Kidney (tissue), 14 donors: ENCODE measurements around the gene BPIFA1. TPM values are rescaled to one million over a fixed set of nuclear protein-coding genes. Genes with fewer than 3 reads are reported as not detected.

ENCODE experiments used
- DNase-seq, 5 donors: peaks; one replicate each; pipeline ENCODE4 v3.0.0-alpha.2; 2013 to 2020
- FAIRE-seq: peaks from 2 replicates; lab custom pipeline; 2012; peaks lifted over from hg19 to GRCh38; lab: Jason Lieb, UNC
- H3K27ac ChIP-seq, 2 donors: one replicate each; pipeline ENCODE4 v1.7.0; 2013; ENCODE audit warnings: low read depth in 2 of 2, low read length in 2 of 2, inconsistent platforms in 1 of 2
- H3K27me3 ChIP-seq: one replicate; pipeline ENCODE4 v1.7.1; 2013; ENCODE audit warnings: low read length, inconsistent platforms; ENCODE audit not compliant: control insufficient read depth, insufficient read depth
- H3K36me3 ChIP-seq, 3 donors: one replicate each; pipeline versions ENCODE4 v1.7.0 to v1.7.1; 2013; ENCODE audit warnings: low read length in 3 of 3, control low read depth in 1 of 3, inconsistent platforms in 1 of 3; ENCODE audit not compliant: insufficient read depth in 3 of 3, control insufficient read depth in 2 of 3
- H3K4me1 ChIP-seq, 3 donors: one replicate each; pipeline versions ENCODE4 v1.7.0 to v1.7.1; 2013; ENCODE audit warnings: low read length in 3 of 3, inconsistent platforms in 1 of 3, low read depth in 1 of 3; ENCODE audit not compliant: control insufficient read depth in 2 of 3, insufficient read depth in 2 of 3
- H3K4me3 ChIP-seq, 3 donors: one replicate each; pipeline versions ENCODE4 v1.7.0 to v1.8.1; 2013; ENCODE audit warnings: low read length in 3 of 3, control low read depth in 1 of 3, inconsistent platforms in 1 of 3
- H3K9ac ChIP-seq, 3 donors: one replicate each; pipeline versions ENCODE4 v1.7.0 to v1.7.1; 2013; ENCODE audit warnings: low read length in 3 of 3, control low read depth in 1 of 3, inconsistent platforms in 1 of 3
- H3K9me3 ChIP-seq, 3 donors: one replicate each; pipeline versions ENCODE4 v1.7.0 to v1.7.1; 2013; ENCODE audit warnings: low read length in 3 of 3, control low read depth in 1 of 3, inconsistent platforms in 1 of 3; ENCODE audit not compliant: control insufficient read depth in 2 of 3, insufficient read depth in 1 of 3
- CTCF ChIP-seq: IDR thresholded peaks from 3 replicates; pipeline ENCODE4 v1.5.1; 2012; ENCODE audit warnings: mild to moderate bottlenecking, moderate library complexity, borderline replicate concordance; ENCODE audit not compliant: insufficient read depth; ENCODE audit errors: extremely low read depth
- intact Hi-C: fragments of 100-400 bp; cut with DNase I; formaldehyde crosslinking; loops from one replicate; pipeline ENCODE4 v1.11.1; 2022
- polyA plus RNA-seq: library from polyadenylated mRNA; stranded (reverse); fragments of 350-450 nt; fragmentation: Illumina TruSeq; extraction: RNeasy Lipid Tissue Mini Kit (QIAGEN cat#74804); gene quantifications from one replicate; pipeline ENCODE4 v1.2.3, GENCODE V29; 2014; ENCODE audit warnings: low read depth, low replicate concordance; ENCODE audit not compliant: insufficient read depth
- total RNA-seq: library from RNA; stranded (reverse); fragmentation: NEBNext Ultra II Directional; extraction: Animal tissue kit (Norgen Biotek cat#: 25700); gene quantifications from one replicate; pipeline ENCODE4 v1.2.1, GENCODE V29; 2021
- donor health status: control.
- donor health status: control.
- donor health status: control.
- donor health status: control.
- donor health status: control.
- donor health status: DM: yes; HTN: yes; CAD: no.
- donor health status: Normal renal cell carcinoma (clear cell type).

Gene BPIFA1
- total and polyA plus RNA-seq, 2 donors from 2014 or later = not detected

GRCh38 chr20:33267701-33268100 lies 31.9 kb downstream of the BPIFA1 start:
- H3K27me3 ChIP-seq = no peaks in the 10 kb centered on the region
- no peaks in the 10 kb centered on the region for H3K9me3 ChIP-seq
- DNase-seq (no peak), FAIRE-seq (no peak)
- no peak overlapping the region for H3K9ac ChIP-seq
- H3K36me3 ChIP-seq = no peaks in the 10 kb centered on the region
- no peak overlapping the region for H3K4me3 ChIP-seq
- no peak for TF ChIP-seq CTCF
- no peaks in the 10 kb centered on the region for H3K4me1 ChIP-seq
- no peak overlapping the region for H3K27ac ChIP-seq
- intact Hi-C loops = no loop called here

DNA sequence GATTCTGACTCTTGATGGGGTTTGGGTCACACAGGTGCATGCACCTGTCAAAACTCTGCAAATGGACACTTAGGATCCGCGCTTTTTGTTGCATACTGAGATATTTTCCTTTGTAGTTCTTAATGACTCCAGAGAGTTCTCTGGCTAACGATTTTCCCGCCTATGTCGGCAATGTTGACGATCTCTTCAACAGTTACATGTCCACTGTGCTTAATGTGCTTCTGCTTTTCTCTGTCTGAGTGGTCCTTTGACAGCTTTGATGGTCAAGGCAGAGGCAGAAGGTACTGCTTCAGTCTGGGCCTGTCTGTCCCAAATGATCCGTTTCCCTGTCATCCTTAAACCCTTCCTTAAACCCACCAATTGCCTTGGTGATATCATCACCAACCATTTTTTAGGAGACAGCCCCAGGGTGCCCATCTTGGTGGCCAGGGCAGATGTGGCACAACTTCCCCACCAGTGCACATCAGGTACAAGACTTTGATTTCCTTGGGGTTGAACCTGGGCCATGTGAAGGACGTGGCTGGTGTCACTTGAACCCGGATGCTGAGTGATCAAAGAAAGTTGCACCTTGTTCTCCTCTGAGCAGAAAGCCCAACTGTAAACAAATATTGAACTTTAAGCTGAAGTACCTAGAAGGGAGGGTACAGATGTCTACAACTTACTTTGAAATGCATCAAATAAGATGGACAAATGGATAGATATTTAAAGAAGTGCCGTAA lies 36.5 kb downstream of the BPIFA1 start:
- no peak for TF ChIP-seq CTCF
- H3K36me3 ChIP-seq = no peaks in the 10 kb centered on the region
- H3K4me1 ChIP-seq = no peaks in the 10 kb centered on the region
- FAIRE-seq (no peak), DNase-seq (no peak)
- no peaks in the 10 kb centered on the region for H3K9me3 ChIP-seq
- H3K27me3 ChIP-seq = no peaks in the 10 kb centered on the region
- H3K4me3 ChIP-seq = no peak overlapping the region
- no peak overlapping the region for H3K27ac ChIP-seq
- no peak overlapping the region for H3K9ac ChIP-seq
- intact Hi-C loops = no loop called here

DNA sequence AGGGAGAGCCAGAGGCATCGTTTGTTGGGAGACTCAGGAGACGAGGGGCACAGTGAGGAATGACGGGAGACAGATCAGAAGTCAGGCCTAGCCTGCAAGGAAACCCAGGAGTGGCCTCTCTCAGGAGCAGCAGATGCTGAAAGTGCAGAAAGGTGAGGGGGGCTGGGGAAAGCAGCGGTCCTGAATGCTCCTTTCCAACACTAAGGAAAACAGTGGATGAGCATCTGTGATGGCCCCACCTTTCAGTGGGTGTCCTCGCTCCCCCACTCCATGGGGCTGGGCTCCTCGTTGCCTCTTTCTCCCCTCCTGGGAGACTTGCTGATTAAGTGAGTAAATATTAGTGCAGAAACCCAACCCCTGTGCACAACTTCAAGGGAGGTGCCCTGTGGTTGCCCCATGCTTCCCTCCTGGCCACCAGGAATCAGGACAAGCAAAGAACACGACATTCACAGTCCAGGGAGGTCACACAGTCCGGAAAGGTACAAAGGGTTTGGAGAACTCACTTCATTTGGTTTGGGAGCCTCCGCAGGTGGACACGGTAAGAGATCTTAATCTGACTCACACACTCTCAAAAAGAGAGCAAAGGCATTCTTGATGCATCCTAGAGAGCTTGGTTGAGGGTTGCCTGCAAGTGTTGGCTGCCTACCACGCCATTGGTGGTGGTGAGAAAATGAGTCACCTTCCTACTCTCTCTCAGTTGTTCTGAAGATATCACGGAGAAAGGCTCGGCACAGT lies 37.5 kb downstream of the BPIFA1 start:
- intact Hi-C loops = no loop called here
- FAIRE-seq (no peak), DNase-seq (peak in 1 of 5 donors; percentile 4)
- H3K27ac ChIP-seq = no peak overlapping the region
- no peak overlapping the region for H3K9ac ChIP-seq
- peaks cover 0 to 6% (median 0%) of the 10 kb centered on the region in 3 donors for H3K4me1 ChIP-seq
- TF ChIP-seq CTCF = no peak
- no peaks in the 10 kb centered on the region for H3K9me3 ChIP-seq
- no peaks in the 10 kb centered on the region for H3K27me3 ChIP-seq
- H3K4me3 ChIP-seq = no peak overlapping the region
- no peaks in the 10 kb centered on the region for H3K36me3 ChIP-seq
